Mesothelial cell of epicardium (in vitro differentiated cells): ENCODE measurements around the gene CUL1. TPM values are rescaled to one million over a fixed set of nuclear protein-coding genes. Genes with fewer than 3 reads are reported as not detected.

Experiments
- DNase-seq, 2 experiments: peaks; one replicate each; pipeline ENCODE4 v3.0.0; 2021; ENCODE audit warnings: low spot score in 2 of 2; ENCODE audit not compliant: unreplicated experiment in 2 of 2
- H3K27ac Mint-ChIP-seq: 2 replicates; pipeline ENCODE4 v1.8.0; 2021; ENCODE audit warnings: mixed read lengths
- H3K27me3 Mint-ChIP-seq: 2 replicates; pipeline ENCODE4 v1.8.0; 2021; ENCODE audit warnings: low read depth, mixed read lengths
- H3K36me3 Mint-ChIP-seq: 2 replicates; pipeline ENCODE4 v1.8.0; 2021; ENCODE audit warnings: mixed read lengths
- H3K4me1 Mint-ChIP-seq: 2 replicates; pipeline ENCODE4 v1.8.0; 2021; ENCODE audit warnings: mixed read lengths
- H3K4me3 Mint-ChIP-seq: 2 replicates; pipeline ENCODE4 v1.8.0; 2021; ENCODE audit warnings: mild to moderate bottlenecking, moderate library complexity, mixed read lengths
- H3K9me3 Mint-ChIP-seq: 2 replicates; pipeline ENCODE4 v1.8.0; 2021; ENCODE audit warnings: mixed read lengths
- CTCF ChIP-seq: fragments of 200-600 bp; sonication (generic); IDR thresholded peaks from one replicate; pipeline ENCODE4 v1.5.0; 2021; ENCODE audit warnings: antibody characterized with exemption; ENCODE audit not compliant: unreplicated experiment
- total RNA-seq: library from RNA; stranded (reverse); gene quantifications from 3 replicates; pipeline ENCODE4 v1.2.1, GENCODE V29; 2021

The CUL1 gene
- total RNA-seq, 1 donor from 2014 or later: 60.9 TPM

DNA sequence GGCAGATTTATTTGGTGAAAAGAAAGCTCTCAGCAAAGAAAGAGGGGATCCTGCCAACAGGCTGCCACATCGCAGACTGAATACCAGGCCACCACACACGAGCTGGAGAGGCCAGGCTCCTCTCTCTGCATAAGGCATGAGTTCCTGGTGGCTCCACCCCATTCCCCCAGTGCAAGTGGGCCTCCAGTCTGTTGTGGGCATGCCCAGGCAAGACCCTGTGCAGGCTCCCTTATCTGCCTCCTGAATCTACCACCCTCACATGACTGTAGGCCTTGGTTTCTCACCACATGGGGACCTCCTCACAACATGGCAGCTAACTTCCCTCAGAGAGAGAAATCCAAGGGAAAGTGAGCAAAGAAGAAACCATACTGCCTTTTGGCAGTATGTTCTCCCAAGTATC lies 26.7 kb upstream of the CUL1 start:
- Mint-ChIP-seq H3K27ac (no peak overlapping the region), H3K9me3 (peaks cover 7% of the 10 kb centered on the region), H3K27me3 (no peaks in the 10 kb centered on the region), H3K36me3 (no peaks in the 10 kb centered on the region), H3K4me3 (no peak overlapping the region), H3K4me1 (no peaks in the 10 kb centered on the region)
- no peak for DNase-seq
- no peak for TF ChIP-seq CTCF

DNA sequence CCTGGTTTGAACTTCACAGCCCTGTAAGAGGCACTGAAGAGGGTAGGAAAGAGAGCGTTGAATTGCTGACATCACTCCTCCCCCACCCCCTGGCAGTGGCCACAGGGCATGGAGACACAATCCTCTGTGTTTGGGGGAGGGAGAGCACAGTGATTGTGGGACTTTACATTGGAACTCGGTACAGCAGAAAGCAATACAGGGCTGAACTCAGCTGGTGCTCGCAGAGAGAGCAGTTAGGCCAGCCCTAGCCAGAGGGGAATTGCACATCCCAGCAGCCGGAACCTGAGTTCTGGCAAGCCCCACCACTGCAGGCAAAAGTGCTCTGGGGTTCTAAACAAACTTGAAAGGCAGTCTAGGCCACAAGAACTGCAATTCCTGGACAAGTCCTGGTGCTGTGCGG lies 24.0 kb upstream of the CUL1 start:
- Mint-ChIP-seq H3K9me3 (peaks cover 12% of the 10 kb centered on the region), H3K4me1 (no peaks in the 10 kb centered on the region), H3K36me3 (no peaks in the 10 kb centered on the region), H3K4me3 (no peak overlapping the region), H3K27me3 (no peaks in the 10 kb centered on the region), H3K27ac (no peak overlapping the region)
- TF ChIP-seq CTCF: no peak
- no peak for DNase-seq

DNA sequence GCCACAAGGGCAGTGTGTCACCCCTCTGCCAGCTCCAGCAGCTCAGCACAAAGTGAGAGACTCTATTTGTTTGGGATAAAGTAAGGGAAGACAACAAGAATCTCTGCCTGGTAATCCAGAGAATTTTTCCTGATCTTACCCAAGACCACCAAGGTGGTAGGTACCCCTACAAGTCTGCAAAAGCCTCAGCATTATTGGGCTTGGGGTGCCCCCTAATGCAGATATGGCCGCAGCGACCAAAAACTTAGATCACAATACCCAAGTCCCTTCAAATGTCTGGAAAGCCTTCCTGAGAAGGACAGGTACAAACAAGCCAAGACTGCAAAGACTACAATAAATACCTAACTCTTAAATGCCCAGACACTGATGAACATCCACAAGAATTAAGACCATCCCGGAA lies 22.4 kb upstream of the CUL1 start:
- no peak for TF ChIP-seq CTCF
- H3K4me1 Mint-ChIP-seq: no peaks in the 10 kb centered on the region
- no peak overlapping the region for H3K27ac Mint-ChIP-seq
- H3K9me3 Mint-ChIP-seq: peaks cover 17% of the 10 kb centered on the region
- H3K4me3 Mint-ChIP-seq: no peak overlapping the region
- no peaks in the 10 kb centered on the region for H3K27me3 Mint-ChIP-seq
- DNase-seq: no peak
- H3K36me3 Mint-ChIP-seq: no peaks in the 10 kb centered on the region

- H3K4me3 Mint-ChIP-seq: no peak overlapping the region
- no peak for TF ChIP-seq CTCF
- no peaks in the 10 kb centered on the region for H3K36me3 Mint-ChIP-seq
- H3K4me1 Mint-ChIP-seq: no peaks in the 10 kb centered on the region
- H3K27me3 Mint-ChIP-seq: no peaks in the 10 kb centered on the region
- H3K9me3 Mint-ChIP-seq: peaks cover 25% of the 10 kb centered on the region
- no peak for DNase-seq
- H3K27ac Mint-ChIP-seq: no peak overlapping the region
Measured at GRCh38 chr7:148681821-148682220, 16.9 kb upstream of the CUL1 start.

DNA sequence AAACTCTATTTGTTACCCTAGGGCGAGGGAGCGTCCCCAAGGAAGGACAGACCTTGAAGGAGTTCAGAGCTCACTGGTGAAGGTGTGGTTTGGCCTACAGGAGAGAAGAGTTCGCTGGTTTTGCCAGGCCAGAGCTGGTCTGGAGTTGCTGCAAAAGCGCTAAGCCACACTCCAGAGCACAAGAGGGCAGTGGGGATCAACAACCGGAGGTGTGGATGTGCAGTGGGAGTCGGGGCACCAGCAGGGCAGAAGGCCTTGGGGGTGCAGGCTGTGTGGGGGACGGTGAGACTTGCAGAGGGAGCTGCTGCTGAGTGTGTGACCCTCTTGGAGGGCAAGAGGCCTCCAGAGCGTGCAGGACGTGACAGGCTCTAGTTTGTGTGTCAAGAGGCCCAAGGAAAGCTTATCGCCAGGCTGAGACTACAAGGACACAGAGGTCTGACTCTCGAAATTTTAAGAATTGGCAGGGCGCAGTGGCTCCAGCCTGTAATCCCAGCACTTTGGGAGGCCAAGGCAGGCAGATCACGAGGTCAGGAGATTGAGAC lies 14.3 kb upstream of the CUL1 start:
- H3K4me3 Mint-ChIP-seq: no peak overlapping the region
- H3K27ac Mint-ChIP-seq: no peak overlapping the region
- H3K4me1 Mint-ChIP-seq: no peaks in the 10 kb centered on the region
- no peaks in the 10 kb centered on the region for H3K36me3 Mint-ChIP-seq
- DNase-seq: no peak
- peaks cover 21% of the 10 kb centered on the region for H3K9me3 Mint-ChIP-seq
- TF ChIP-seq CTCF: no peak
- no peaks in the 10 kb centered on the region for H3K27me3 Mint-ChIP-seq

GRCh38 chr7:148686312-148686937 lies 12.3 kb upstream of the CUL1 start:
- DNase-seq: no peak
- no peak overlapping the region for H3K4me3 Mint-ChIP-seq
- H3K27ac Mint-ChIP-seq: no peak overlapping the region
- H3K4me1 Mint-ChIP-seq: no peaks in the 10 kb centered on the region
- no peaks in the 10 kb centered on the region for H3K36me3 Mint-ChIP-seq
- H3K9me3 Mint-ChIP-seq: peaks cover 14% of the 10 kb centered on the region
- H3K27me3 Mint-ChIP-seq: no peaks in the 10 kb centered on the region
- no peak for TF ChIP-seq CTCF
